ENCODE measurements around the gene KLF16.
A peak's percentile ranks its signal among the peaks of the same experiment; 100 is the strongest.

KLF16 gene

DNA sequence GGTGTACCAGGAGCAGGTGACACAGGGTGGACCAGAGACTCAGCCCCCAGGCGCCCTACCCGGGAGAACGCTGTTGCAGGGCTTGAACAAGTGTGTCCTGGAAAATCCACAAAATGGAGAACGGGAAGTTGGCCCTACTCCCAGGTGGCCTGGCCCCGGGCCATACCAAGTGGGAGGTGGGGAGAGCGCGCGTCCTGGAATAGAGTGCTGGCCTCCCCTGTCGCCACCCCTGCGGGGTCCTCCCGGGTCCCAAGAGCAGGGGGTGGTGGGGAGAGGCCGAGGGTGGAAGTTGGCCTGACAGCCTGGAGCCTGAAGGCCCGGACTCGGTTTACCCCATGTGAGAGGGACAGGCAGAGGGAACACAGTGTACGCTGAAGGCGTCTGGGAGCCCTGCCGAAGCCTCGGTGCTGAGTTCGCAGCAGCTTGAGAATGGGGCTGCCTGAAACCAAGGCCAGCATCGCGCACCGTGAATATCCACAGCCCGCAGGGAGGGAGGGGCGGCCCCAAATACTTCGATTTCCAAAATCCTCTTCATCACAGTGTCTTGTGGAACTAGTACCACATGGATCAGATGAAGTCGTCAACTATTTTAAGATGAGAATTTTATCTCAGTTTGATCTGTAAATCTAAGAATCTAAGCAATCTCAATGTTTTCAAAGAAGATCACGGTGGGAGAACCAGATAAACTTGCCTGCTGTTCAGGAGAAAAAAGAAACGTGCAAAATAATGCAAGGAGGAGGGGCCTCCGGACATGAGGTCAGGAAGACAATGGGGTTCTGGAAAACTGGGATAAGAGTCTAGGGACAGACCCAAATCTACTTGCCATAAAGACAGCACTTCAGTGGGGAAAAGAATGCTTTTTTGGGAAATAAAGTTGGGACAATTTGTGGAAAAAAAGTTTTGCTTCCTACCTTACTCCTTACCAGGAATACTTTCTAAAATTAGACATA is 10.4 kb upstream of the KLF16 start:
- peak overlapping the region in 16 of 21 experiments; percentile 46 to 99 (median 70) for H3K27ac ChIP-seq
- peak overlapping the region in 4 of 7 experiments; percentile 5 to 86 (median 53) for H3K4me3 ChIP-seq

DNA sequence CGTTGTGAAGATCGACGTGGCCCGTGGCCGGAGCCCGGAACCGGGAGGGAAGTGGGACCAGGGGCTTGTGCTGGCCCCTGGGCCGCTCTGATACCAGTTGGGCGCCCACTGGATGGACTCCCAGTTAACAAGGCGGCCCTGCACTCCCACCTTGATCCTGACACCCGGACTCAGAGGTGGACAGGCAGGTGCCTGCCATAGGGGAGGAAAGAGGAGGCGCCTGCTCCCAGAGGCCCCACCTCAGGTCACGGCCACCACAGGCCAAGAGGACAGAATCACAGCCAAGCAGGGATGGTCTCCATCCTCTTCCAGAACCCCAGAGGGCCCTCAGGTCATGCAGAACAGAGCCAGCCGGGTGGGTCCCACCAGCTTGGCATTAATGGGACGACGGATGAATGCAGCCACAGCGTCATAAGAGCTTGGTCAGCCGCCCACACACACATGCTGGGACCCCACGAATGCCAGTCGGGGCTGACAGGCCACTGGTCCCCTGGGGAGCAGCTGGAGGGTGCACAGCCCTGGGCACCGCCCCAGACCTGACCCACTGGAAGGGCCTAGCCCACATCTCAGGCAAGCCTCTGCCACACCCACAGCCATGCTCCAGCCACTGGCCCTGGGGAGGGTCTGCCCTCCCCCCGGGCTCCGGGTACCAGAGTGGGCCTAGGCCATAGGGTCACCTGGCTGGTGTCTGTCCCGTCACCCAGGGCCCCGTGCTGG is 9.6 kb upstream of the KLF16 start:
- Histone ChIP-seq H3K4me3 (peak overlapping the region in 3 of 7 experiments; percentile 5 to 85 (median 21)), H3K27ac (peak overlapping the region in 14 of 21 experiments; percentile 31 to 97 (median 69))

DNA sequence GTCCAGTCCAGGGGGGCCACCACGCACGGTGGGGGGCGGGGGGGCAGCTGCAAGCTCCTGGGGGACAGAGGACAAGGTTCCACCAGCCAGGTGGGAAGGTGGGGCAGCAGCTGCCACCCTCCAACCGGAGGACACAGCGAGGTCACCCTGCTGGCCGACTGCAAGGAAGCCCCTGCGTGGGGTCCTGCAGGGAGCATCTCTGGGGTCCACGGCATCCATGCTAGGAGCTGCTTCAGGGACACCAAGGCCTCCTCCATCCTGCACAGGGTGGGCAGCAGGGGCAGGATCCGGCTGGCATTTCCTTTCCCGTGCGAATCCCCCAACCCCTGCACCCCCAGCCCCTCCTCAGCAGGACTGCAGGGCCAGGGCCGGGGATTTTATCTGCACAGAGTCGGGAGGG is 8.3 kb upstream of the KLF16 start:
- H3K4me3 ChIP-seq = no peak overlapping the region
- no peak overlapping the region for H3K27ac ChIP-seq

DNA sequence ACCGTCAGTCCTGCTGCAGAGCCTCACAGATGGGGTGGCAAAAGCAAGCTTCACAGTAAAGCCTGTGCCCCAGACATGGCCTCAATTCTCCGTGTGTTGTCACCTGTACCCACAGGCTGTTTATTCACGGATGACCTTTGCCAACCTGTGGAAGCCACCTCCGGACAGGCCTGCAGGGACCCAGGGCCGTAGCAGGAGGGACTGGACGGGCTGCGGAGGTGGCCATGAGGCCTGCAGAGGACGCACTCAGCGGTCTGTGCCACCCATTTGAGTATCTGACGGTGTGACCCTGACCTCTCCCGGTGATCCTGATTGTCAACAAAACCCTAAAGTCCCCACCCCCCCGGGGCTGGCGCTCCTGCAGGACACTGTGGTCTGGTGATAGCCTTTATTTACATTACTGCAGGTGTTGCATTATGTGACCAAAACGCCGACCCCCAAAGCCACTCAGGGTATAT is 7.8 kb upstream of the KLF16 start:
- no peak overlapping the region for H3K4me3 ChIP-seq

DNA sequence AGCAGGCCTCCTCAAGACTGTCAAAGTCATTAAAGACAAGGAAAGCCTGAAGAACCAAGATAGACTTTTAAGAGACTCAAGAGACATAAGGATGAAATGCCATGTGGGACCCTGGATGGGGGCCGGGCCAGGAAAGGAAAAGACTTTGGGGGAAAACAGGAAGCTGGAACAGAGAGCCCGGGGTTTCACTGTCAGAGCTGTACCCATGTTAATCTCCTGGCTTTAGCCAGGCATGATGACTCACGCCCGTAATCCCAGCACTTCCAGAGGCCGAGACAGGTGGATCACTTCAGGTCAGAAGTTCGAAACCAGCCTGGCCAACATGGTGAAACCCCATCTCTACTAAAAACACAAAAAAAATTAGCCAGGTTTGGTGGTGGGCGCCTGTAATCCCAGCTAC is 5.6 kb upstream of the KLF16 start:
- H3K4me3 ChIP-seq = no peak overlapping the region
- no peak overlapping the region for H3K27ac ChIP-seq

More for the DNA sequence above, 7.8 kb upstream of the KLF16 start:
- H3K27ac ChIP-seq = no peak overlapping the region

DNA sequence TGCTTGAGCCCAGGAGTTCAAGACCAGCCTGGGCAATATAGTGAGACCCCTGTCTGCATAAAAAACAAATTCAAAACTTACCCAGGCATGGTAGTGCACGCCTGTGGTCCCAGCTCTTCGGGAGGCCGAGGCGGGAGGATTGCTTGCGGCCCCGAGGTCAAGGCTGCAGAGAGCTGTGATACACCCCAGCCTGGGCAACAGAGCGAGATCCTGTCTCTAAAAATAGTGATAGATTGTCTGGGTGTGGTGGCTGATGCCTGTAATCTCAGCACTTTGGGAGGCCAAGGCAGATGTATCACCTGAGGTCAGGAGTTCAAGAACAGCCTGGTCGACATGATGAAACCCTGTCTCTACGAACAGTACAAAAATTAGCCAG is 4.0 kb upstream of the KLF16 start:
- Histone ChIP-seq H3K27ac (no peak overlapping the region), H3K4me3 (no peak overlapping the region)

DNA sequence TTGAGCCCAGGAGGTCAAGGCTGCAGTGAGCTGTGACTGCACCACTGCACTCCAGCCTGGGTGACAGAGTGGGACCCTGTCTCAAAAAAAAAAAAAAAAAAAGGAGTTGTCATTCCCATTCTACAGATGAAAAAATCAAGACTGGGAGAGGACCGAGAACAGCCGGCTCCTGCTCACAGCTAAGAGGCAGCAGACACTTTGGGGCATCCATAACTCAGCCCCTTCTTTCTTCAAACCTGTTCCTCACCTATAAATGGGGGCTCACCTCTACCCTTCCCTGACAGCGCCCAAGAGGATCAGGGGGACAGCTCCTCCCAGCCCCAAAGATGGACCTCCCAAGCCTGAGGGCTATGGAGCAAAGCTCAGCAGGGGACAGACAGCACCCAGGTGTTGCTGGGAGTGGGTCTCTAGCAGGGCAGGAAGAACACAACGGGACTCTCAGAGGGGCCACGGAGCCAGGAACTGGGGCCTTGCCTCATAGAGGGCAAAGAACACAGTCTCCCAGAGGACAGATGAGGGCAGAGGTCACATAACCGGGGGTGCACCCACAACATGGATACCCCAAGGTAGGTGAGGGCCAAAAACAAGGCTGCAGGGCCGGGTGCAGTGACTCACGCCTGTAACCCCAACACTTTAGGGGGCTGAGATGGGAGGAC is 3.4 kb upstream of the KLF16 start:
- Histone ChIP-seq H3K27ac (no peak overlapping the region), H3K4me3 (no peak overlapping the region)

DNA sequence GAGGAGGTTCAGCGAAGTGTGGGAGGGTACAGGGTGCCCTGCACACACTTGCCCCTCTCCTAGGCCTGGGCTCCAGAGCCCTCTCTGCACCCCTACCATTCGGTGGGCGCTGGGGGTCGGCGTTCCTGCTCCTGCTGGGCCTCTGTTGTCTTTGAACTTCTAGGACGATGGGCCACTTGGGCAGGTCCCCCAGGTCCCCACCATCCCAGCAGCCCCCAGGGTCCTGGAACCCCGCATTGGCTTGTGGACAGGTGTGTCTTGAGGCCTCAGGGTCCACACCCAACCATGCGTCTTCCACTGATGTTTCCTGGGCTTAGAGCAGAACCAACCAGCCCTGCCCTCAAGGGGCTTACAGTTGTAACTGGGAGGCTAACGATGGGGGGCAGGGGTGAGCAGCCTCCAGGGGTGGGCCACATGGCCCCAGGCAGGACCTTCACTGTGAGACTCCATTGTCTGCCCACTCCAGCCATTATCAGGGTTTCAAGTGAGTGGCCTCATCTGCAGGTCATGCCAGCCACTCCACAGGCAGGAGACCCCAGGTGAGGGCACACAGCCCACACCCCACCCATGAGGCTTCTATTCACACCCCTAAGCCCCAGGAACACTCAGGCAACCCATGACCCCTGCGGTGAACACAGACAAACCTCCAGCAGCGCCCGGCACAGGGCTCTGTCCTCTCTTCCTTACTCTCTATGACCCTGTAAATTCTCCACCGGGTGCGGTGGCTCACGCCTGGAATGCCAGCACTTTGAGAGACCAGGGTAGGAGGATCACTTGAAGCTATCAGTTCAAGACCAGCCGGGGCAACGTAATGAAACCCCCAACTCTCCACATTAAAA is 2.0 kb upstream of the KLF16 start:
- H3K27ac ChIP-seq = peak overlapping the region in 20 of 21 experiments; percentile 80 to 99 (median 94)
- H3K4me3 ChIP-seq = peak overlapping the region in 4 of 7 experiments; percentile 63 to 80 (median 76)

DNA sequence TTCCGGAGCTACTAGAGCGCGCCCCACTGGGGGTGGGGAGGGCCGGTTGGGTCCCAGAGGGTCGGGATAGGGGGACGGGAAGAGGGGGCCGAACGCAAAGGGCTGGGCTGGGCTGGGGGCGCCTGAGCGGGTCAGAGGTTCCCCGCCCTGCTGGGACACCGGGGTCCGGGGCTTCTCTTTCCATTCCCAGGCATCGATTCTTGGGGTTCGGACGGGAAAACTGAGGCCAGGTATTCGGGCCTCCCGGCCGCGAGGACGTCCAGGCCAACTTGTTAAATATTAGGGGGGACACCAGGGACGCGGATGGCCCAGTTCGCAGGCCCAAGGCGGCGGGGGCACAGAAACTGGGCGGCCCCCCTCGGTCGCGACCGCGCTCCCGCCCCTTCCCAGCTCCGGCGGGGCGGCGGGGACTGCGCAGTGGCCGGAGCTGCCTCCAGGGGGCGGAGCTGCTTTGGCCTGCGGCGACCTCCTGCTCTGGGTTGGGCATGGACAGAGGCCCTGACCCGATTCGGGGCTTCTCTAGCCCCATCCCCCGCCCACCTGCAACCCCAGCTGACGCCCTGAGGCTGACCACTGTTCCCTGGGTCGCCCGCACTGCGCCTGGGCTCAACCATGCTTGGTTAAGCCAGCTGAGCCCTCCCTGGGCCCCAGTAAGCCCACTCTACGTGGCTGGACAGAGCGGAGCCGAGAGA is 1.2 kb upstream of the KLF16 start:
- H3K4me3 ChIP-seq = peak overlapping the region; percentile 51 to 88 (median 72)
- H3K27ac ChIP-seq = peak overlapping the region; percentile 80 to 99 (median 94)

DNA sequence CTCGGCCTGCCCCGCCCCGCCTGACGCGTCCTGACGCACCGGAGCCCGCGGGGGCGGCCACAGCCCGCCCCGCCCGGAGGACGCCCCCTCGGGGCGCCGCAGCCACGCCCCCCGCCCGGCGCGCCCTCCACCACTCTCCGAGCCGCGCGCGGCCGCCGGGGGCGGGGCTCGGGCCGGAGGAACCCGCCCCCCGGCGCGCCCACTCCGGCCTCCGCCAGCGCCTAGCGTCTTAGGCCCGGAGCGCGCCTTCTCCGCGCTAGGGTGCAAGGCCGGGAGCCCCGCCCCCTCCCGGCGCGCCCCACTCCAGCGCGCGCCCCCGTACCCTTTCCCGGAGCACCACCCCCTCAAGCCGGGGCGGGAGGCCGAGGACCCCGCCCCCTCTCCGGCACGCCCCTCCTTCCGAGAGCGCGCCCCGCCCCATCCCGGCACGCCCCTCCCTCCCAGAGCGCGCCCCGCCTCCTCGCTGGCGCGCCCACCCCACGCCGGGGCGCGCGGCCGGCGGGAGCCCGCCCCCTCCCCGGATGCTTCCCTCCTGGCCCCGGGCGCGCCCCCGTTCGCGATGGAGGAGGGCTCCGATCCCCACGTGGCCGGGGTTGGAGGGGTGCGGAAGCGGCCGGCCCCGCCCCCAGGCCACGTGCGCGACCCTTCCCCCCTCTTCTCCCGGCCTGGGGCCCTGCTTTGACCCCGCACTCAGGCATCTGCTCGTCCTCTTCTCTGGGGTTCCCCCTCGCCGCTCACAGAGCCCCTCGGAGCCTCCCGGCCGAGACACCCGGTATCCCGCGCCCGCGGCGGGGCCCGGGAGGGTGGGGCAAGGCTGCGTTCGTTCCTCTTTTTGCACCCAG is 480 bp upstream of the KLF16 start:
- Histone ChIP-seq H3K27ac (peak overlapping the region; percentile 80 to 99 (median 94)), H3K4me3 (peak overlapping the region; percentile 59 to 88 (median 79))

DNA sequence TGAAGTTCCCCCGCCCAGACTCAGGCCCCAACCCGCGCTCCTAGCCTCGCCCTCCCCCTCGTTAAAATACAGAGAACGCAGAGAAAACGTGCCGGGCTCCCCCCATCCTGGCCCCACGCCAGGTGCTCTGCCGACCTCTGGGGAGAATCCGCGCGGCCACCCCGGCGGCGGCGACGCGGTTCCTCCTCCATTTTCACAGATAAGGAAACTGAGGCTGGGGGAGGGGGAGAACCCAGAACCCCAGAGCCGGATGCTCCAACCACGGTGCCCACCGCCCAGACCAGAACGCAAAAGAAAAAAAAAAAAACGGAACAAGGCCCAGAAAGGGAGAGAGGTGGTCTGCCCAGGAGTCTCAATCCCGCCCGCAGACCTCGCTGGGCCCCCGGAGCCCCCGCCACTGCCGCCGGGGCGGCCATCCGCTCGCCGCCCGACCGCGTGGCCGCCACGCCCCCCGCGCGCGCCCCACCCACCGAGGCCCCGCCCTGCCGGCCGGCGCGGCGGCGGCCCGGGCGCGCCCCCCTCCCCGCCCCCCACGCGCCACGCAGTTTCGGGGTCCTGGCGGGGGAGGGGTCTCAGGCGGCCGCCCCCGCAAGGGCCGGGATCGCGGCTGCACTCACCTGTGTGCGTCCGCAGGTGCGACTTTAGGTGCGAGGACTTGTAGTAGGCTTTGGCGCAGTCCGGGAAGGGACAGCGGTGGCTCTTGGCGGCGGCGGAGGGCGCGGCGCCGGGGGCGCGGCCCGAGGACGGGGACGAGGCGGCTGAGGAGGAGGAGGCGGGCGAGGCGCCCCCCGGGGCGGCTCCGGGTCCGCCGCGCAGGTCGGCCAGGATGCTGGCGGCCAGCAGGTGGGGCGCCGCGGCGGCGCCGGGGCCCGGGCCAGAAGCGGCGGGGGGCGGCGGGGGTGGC is 703 bp downstream of the KLF16 start:
- peak overlapping the region; percentile 37 to 99 (median 77) for H3K27ac ChIP-seq

DNA sequence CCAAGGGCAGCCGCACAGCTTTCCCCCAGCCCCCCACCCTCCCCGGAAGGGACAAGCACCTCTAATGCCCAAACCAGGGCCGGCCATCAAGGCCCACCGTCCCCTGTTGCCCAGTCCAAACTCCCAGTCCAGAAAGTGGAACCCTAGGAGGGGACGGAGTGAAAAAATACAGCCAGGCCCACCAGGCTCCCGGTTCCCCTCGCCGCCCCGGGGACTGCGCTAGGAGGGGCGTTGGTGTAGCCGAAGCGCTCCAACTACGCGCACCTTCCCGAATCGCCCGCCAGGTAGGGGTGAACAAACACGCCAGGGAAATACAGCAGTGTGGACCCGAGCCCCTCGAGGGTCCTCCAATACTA is 1.3 kb downstream of the KLF16 start:
- Histone ChIP-seq H3K27ac (peak overlapping the region in 20 of 21 experiments; percentile 13 to 99 (median 76)), H3K4me3 (peak overlapping the region; percentile 59 to 85 (median 72))

More for the DNA sequence above, 703 bp downstream of the KLF16 start:
- peak overlapping the region; percentile 59 to 85 (median 72) for H3K4me3 ChIP-seq

DNA sequence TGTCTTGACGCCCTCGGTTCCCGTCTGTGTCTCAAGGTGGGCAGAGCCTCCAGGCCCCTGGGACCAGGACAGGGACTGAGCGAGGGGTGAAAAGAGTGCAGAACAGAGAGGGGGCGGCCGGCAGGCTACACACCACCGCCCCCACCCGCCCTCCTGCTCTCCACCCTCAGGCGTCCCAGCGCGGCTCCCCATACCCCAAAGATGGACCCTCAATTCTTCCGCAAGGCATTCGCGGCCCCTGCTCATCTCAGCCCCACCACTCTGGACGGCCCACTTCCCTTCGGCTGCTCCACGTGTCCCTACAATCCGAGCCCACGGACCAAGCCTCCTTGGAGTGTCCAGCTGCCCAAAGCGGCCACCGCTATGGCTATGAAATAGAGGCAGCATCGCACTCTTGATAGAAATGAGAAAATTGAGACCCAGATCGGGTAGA is 1.8 kb downstream of the KLF16 start:
- Histone ChIP-seq H3K27ac (peak overlapping the region in 17 of 21 experiments; percentile 18 to 99 (median 86)), H3K4me3 (peak overlapping the region; percentile 59 to 85 (median 72))

DNA sequence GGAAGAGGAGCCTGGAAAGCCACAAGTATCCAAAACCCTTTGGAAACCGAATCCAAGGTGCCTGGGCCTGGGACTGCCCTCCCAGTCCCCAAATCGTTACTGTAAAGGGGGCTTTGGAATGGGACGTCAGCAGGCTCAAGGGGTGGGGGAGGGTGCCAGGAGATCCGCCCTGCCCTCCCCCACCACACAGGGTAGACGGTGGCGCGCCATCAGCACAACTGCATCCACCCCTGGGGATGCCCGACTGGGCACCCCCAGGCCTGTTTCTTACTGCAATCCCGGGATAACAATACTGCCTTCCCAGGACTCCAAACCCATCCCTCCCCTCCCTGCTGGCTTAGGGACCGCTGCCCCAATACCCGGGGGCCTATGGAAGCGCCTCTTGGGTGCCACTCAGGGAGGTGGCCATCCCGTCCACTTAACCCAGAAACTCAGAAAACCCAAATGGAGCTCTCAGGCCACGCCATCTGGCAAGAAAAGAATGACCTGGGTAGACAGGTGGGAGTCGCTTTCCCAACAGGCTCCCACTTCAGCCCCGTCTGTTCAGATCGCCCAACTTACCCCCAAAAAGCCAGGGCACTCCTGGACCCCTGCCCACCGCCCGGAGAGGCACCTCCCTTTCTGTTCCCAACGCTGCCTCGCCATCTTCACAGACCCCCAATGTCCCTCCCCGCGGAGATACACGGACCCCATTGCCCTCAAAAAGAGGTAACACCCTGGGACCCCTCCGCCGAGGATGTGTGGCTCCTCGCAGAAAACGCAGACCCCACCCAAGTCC is 2.4 kb downstream of the KLF16 start:
- H3K4me3 ChIP-seq = peak overlapping the region; percentile 59 to 85 (median 72)
- peak overlapping the region in 14 of 21 experiments; percentile 11 to 99 (median 87) for H3K27ac ChIP-seq

DNA sequence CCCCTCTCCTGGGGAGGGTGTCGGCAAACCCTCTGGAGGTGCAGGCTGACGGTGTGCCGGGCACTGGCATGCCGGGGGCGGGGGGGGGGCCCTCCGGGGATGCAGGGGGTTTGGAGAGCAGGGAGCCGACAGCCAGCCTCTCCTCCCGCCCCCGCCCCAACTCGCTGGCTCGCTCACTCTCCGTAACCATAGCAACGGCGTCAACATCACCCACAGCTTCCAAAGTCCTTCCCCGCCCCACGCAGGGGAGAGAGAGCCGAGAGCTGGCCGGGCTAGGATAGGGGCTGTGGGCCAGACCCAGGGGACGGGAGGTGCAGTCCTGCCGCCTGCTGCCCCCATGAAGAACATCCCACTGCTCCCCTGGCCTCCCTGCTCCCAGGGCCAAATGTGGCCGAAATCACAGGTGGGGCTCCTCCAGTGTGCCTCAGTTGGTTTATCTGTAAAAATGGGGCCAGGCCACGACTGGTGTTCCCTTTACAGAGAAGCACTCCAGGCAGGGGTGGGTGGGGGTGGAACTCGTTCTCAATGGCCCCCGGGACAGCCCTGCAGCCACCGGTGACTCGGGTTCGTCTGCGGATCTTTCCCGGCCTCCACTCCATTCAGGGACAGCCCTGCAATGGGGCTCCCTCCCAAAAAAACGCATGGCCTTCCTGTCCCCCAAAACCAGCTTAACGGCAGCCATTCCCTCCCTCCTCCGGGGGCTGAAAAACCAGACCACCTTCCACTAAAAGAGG is 3.2 kb downstream of the KLF16 start:
- peak overlapping the region in 14 of 21 experiments; percentile 6 to 99 (median 87) for H3K27ac ChIP-seq
- H3K4me3 ChIP-seq = peak overlapping the region in 3 of 7 experiments; percentile 8 to 80 (median 72)

Measured in skin epidermis (tissue), 12 donors.